Endodermal cell (in vitro differentiated cells): ENCODE results near the gene PLEKHJ1. TPM values are rescaled to one million over a fixed set of nuclear protein-coding genes. Genes with fewer than 3 reads are reported as not detected.

ENCODE experiments used
- DNase-seq: peaks from one replicate; pipeline ENCODE4 v3.0.0-alpha.2; 2017
- H3K27ac ChIP-seq: 2 replicates; pipeline ENCODE4 v1.5.1; 2013; ENCODE audit warnings: mild to moderate bottlenecking, low read depth, low read length, moderate library complexity
- H3K27me3 ChIP-seq: 2 replicates; pipeline ENCODE4 v1.6.1; 2013; ENCODE audit warnings: mild to moderate bottlenecking, low read length, moderate library complexity; ENCODE audit not compliant: insufficient read depth, control insufficient read depth, poor library complexity, severe bottlenecking
- H3K36me3 ChIP-seq: 2 replicates; pipeline ENCODE4 v1.7.0; 2013; ENCODE audit warnings: mild to moderate bottlenecking, low read length, moderate library complexity; ENCODE audit not compliant: control insufficient read depth, insufficient read depth
- H3K4me1 ChIP-seq: one replicate; pipeline ENCODE4 v1.7.0; 2013; ENCODE audit warnings: low read length; ENCODE audit not compliant: control insufficient read depth, insufficient read depth
- H3K4me3 ChIP-seq: 2 replicates; pipeline ENCODE4 v1.5.1; 2013; ENCODE audit warnings: mild to moderate bottlenecking, low read length, moderate library complexity
- H3K9ac ChIP-seq: 2 replicates; pipeline ENCODE4 v1.6.1; 2013; ENCODE audit warnings: mild to moderate bottlenecking, low read length, moderate library complexity; ENCODE audit not compliant: poor library complexity, severe bottlenecking; ENCODE audit errors: extremely low read depth
- H3K9me3 ChIP-seq: 2 replicates; pipeline ENCODE4 v1.6.1; 2013; ENCODE audit warnings: mild to moderate bottlenecking, low read length, moderate library complexity; ENCODE audit not compliant: control insufficient read depth
- H3K27ac Mint-ChIP-seq: 2 replicates; pipeline ENCODE4 v1.8.0; 2020; ENCODE audit warnings: mixed read lengths
- H3K27me3 Mint-ChIP-seq: 2 replicates; pipeline ENCODE4 v1.8.0; 2021; ENCODE audit warnings: mild to moderate bottlenecking, mixed read lengths; ENCODE audit not compliant: insufficient read depth
- H3K36me3 Mint-ChIP-seq: 2 replicates; pipeline ENCODE4 v1.8.0; 2020; ENCODE audit warnings: low read depth, mixed read lengths
- H3K4me1 Mint-ChIP-seq: 2 replicates; pipeline ENCODE4 v1.8.0; 2020; ENCODE audit warnings: mixed read lengths
- H3K4me3 Mint-ChIP-seq: 2 replicates; pipeline ENCODE4 v1.8.0; 2020; ENCODE audit warnings: mild to moderate bottlenecking, moderate library complexity, mixed read lengths
- H3K9me3 Mint-ChIP-seq: 2 replicates; pipeline ENCODE4 v1.8.0; 2020; ENCODE audit warnings: mild to moderate bottlenecking, mixed read lengths
- CTCF ChIP-seq: fragments of 200-600 bp; sonication (generic); conservative IDR thresholded peaks from 2 replicates; pipeline ENCODE4 v1.5.0; 2021; ENCODE audit warnings: antibody characterized with exemption, mild to moderate bottlenecking
- WGBS, 2 experiments: methylation state at CpG; one replicate each; pipeline versions ENCODE4 v1.1.5 to v1.1.7; 2013; ENCODE audit warnings: missing lambda C conversion rate in 2 of 2, mixed read lengths in 1 of 2; ENCODE audit not compliant: insufficient coverage in 1 of 2, insufficient read length in 1 of 2; 5-methylcytosine and 5-hydroxymethylcytosine counted together
- total RNA-seq, 2 donors: library from RNA; stranded (reverse); fragmentation: NEBNext Ultra II Directional in 1 of 2; extraction: Animal tissue kit (Norgen Biotek cat#: 25700) in 1 of 2; gene quantifications; 2 replicates in 1 of 2; 3 replicates in 1 of 2; pipeline ENCODE4 v1.2.1, GENCODE V29; 2021

PLEKHJ1 gene
- total RNA-seq, 2 donors from 2014 or later = 146 to 192 TPM

DNA sequence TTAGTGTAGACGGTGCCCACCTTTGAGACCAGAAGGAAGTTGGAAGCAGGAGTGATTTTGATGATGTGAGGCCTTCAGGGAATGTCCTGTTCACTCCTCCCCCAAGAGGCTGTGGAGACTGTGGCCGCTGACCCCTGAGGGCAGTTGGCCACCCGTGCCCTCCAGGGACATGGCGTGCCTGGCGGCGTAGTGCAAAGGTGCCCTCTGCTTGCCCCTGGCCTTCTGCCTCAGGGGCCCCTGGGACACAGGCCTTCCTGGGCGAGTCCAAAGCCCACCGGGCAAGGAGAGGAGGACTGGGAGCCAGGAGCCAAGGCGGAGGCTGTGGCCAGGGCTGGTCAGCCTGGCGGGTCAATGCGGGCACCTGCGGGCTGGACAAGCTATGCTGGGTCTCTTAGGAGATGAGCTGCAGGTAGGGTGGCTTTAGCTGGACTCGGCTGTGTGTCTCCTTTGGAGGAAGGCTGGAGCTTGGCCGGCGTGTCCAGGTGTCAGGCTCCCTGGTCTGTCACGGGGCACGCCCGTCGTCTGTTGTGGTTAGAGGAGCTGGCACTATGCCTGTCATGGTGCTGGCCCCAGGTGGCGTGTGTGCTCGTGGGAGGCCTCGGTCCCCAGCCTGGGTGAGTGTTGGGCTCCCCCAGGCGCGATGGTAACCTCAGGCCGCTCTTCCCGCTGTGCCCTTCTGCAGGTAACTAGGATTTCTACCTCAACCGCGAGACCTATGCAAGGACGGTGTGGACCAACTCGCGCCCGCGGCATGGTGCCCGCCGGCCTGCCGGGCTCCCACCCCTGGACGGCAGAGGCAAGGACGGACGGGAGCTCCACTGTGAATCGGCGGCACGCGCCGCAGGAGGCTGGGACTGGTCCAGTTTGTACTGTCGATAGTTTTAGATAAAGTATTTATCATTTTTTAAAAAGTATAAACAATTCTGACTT, 6.8 kb downstream of the PLEKHJ1 start:
- no peak overlapping the region for H3K4me3 ChIP-seq
- Mint-ChIP-seq H3K36me3 (peaks cover 37% of the 10 kb centered on the region), H3K4me3 (no peak overlapping the region), H3K4me1 (no peaks in the 10 kb centered on the region), H3K27ac (peak overlapping the region; percentile 58), H3K9me3 (no peaks in the 10 kb centered on the region), H3K27me3 (no peaks in the 10 kb centered on the region)
- no peaks in the 10 kb centered on the region for H3K4me1 ChIP-seq
- peaks cover 27% of the 10 kb centered on the region for H3K36me3 ChIP-seq
- no peak for TF ChIP-seq CTCF
- no peaks in the 10 kb centered on the region for H3K27me3 ChIP-seq
- no peak overlapping the region for H3K27ac ChIP-seq
- DNase-seq = no peak
- WGBS, 2 experiments = 95% methylated on average over 20 to 43 of the region's 45 CpGs
- no peaks in the 10 kb centered on the region for H3K9me3 ChIP-seq
- no peak overlapping the region for H3K9ac ChIP-seq

DNA sequence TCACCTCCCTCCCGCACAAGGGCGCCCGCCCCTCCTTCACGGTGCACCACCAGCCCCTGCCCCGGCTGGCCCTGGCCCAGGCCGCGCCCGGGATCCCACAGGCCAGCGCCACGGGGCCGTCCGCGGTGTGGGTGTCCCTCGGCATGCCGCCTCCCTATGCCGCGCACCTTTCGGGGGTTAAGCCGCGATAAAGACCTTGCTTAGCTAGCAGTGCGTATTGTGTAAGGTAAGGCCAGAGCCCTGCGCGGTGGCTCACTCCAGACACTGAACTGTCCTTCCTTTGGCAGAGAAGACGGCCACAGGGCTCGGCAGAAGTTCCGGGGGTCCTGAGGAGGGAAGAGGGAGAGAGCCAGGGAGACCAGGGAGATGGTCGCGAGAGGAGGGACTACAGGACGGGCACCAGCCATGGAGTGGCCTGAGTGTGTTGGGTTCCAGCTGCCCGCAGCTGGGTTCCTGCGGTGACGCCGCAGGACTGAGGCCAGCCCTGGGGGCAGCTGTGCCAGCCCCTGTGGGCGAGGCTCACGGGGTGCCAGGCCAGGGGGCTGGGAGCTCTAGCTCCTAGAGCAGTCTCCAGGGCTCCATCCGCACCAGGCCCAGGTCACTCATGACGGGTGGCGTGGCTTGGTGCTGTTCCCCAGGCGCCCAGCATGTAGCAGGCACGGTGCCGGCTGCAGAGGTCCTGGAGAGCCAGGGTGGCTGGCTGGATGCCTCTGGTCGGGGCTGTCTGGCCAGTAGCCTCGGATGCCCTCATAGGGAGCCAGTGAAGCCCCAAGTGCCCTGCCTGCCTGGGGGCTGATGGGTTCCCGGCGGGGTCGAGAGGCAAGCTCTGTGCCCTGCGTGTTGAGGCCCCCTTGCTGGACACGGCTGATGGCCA, 7.7 kb downstream of the PLEKHJ1 start:
- Histone ChIP-seq H3K9ac (no peak overlapping the region), H3K4me1 (no peaks in the 10 kb centered on the region), H3K36me3 (peaks cover 18% of the 10 kb centered on the region), H3K4me3 (no peak overlapping the region), H3K27ac (no peak overlapping the region), H3K9me3 (no peaks in the 10 kb centered on the region), H3K27me3 (no peaks in the 10 kb centered on the region)
- TF ChIP-seq CTCF = no peak
- no peaks in the 10 kb centered on the region for H3K9me3 Mint-ChIP-seq
- 96 to 99% methylated on average over 16 to 48 of the region's 48 CpGs for whole genome bisulfite sequencing, 2 experiments
- H3K4me3 Mint-ChIP-seq = no peak overlapping the region
- no peaks in the 10 kb centered on the region for H3K27me3 Mint-ChIP-seq
- peaks cover 40% of the 10 kb centered on the region for H3K36me3 Mint-ChIP-seq
- DNase-seq = no peak
- peak overlapping the region; percentile 52 for H3K27ac Mint-ChIP-seq
- H3K4me1 Mint-ChIP-seq = no peaks in the 10 kb centered on the region

DNA sequence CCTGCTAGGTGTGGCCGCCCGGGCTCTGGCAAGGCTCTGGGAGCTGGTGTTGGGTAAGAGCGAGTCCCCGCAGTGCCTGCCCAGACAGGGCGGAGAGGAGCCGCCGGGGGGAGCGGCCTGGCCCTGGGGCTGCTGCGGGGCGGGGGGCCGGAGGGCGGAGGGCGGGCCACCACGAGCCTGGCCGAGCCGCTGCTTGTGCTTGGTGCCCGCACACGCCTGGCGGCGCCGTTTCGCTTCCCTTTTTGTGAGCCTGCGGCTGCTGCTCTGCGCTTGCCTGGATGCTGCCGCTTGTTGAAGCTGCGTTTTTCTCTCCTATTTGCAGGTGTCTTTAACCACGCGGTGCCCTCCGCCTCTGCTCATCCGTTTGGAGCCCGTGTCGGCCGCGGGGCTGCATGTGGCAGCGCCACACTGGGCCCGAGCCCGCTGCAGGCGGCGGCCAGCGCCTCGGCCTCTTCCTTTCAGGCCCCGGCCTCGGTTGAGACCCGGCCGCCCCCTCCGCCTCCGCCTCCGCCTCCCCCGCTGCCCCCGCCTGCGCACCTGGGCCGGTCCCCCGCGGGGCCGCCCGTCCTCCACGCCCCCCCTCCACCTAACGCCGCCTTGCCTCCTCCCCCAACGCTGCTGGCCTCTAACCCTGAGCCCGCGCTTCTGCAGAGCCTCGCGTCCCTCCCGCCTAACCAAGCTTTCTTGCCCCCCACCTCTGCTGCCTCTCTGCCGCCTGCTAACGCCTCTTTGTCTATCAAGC, 8.5 kb downstream of the PLEKHJ1 start:
- H3K4me3 Mint-ChIP-seq = no peak overlapping the region
- H3K27me3 Mint-ChIP-seq = no peaks in the 10 kb centered on the region
- no peaks in the 10 kb centered on the region for H3K9me3 ChIP-seq
- no peak for TF ChIP-seq CTCF
- H3K27ac Mint-ChIP-seq = no peak overlapping the region
- WGBS, 2 experiments = 95 to 98% methylated on average over 35 to 67 of the region's 67 CpGs
- no peaks in the 10 kb centered on the region for H3K4me1 ChIP-seq
- H3K4me1 Mint-ChIP-seq = no peaks in the 10 kb centered on the region
- H3K9ac ChIP-seq = no peak overlapping the region
- H3K27me3 ChIP-seq = no peaks in the 10 kb centered on the region
- H3K36me3 Mint-ChIP-seq = peaks cover 34% of the 10 kb centered on the region
- no peak for DNase-seq
- H3K4me3 ChIP-seq = no peak overlapping the region
- peaks cover 10% of the 10 kb centered on the region for H3K36me3 ChIP-seq
- H3K27ac ChIP-seq = no peak overlapping the region
- H3K9me3 Mint-ChIP-seq = no peaks in the 10 kb centered on the region
